A549 (cell line): ENCODE measurements around the gene AKAP9. TPM values are rescaled to one million over a fixed set of nuclear protein-coding genes. Genes with fewer than 3 reads are reported as not detected.

Source experiments
- ATAC-seq, 2 experiments: fragments of 200-7000 bp in 1 of 2; fragments of >200 bp in 1 of 2; cut with Nextera tagmentation in 1 of 2; cut with Tn5 transposase in 1 of 2; 3 replicates each; pipeline versions ENCODE4 v1.8.0 to v1.9.1; 2018 to 2020; ENCODE audit warnings: mild to moderate bottlenecking in 1 of 2, moderate library complexity in 1 of 2
- CTCF ChIA-PET: fragments of 300-600 bp; sonication (Branson Sonifier 250); formaldehyde crosslinking; extraction: SDS; loops from one replicate; lab custom pipeline; 2021; ENCODE audit warnings: antibody characterized with exemption, inconsistent platforms; lab: Yijun Ruan, JAX
- POLR2A ChIA-PET: fragments of 350-600 bp; formaldehyde crosslinking; extraction: SDS; loops from one replicate; lab custom pipeline; 2021; ENCODE audit warnings: antibody characterized with exemption, inconsistent platforms; lab: Yijun Ruan, JAX
- DNase-seq, 2 experiments: peaks; one replicate each; pipeline versions ENCODE4 v3.0.0 to v3.0.0-alpha.2; 2011 to 2016; ENCODE audit warnings: low read depth in 1 of 2, low spot score in 1 of 2
- FAIRE-seq: peaks from 2 replicates; lab custom pipeline; 2011; peaks lifted over from hg19 to GRCh38; lab: Jason Lieb, UNC
- H3K27ac ChIP-seq, 2 experiments: fragments of >200 bp; sonication (Bioruptor Twin); formaldehyde crosslinking; 3 replicates each; pipeline ENCODE4 v1.5.1; 2016 to 2017
- H3K4me1 ChIP-seq: fragments of >200 bp; sonication (Bioruptor Twin); formaldehyde crosslinking; 3 replicates; pipeline ENCODE4 v1.6.1; 2016
- H3K4me2 ChIP-seq: fragments of >200 bp; sonication (Bioruptor Twin); formaldehyde crosslinking; 3 replicates; pipeline ENCODE4 v1.6.1; 2016
- H3K4me3 ChIP-seq: fragments of >200 bp; sonication (Bioruptor Twin); formaldehyde crosslinking; 3 replicates; pipeline ENCODE4 v1.5.1; 2016
- H3K9me3 ChIP-seq: fragments of >200 bp; sonication (Bioruptor Twin); formaldehyde crosslinking; 3 replicates; pipeline ENCODE4 v1.6.1; 2016
- ATOH8 ChIP-seq: fragments of 250-450 bp; sonication (Bioruptor Pico); IDR thresholded peaks from 2 replicates; pipeline ENCODE4 v1.5.0; 2020; ENCODE audit warnings: low read depth, mild to moderate bottlenecking, moderate library complexity
- BHLHE40 ChIP-seq: IDR thresholded peaks from 2 replicates; pipeline ENCODE4 v1.6.1; 2012; ENCODE audit warnings: low read depth, low read length, inconsistent platforms
- CBX8 ChIP-seq: fragments of 200-600 bp; sonication (generic); IDR thresholded peaks from 2 replicates; pipeline ENCODE4 v1.6.1; 2016
- CEBPB ChIP-seq, 2 experiments: fragments of >200 bp in 1 of 2; sonication (Bioruptor Twin) in 1 of 2; formaldehyde crosslinking in 1 of 2; IDR thresholded peaks; 2 replicates each; pipeline ENCODE4 v1.6.1; 2012 to 2016
- CHD4 ChIP-seq: fragments of 200-600 bp; sonication (generic); IDR thresholded peaks from 2 replicates; pipeline ENCODE4 v1.6.1; 2016; ENCODE audit warnings: antibody characterized with exemption, mild to moderate bottlenecking, borderline replicate concordance
- CTCF ChIP-seq: fragments of >200 bp; sonication (Bioruptor Twin); formaldehyde crosslinking; IDR thresholded peaks from 3 replicates; pipeline ENCODE4 v1.5.1; 2016
- EHF ChIP-seq: fragments of 250-450 bp; sonication (Bioruptor Pico); IDR thresholded peaks from 2 replicates; pipeline ENCODE4 v1.5.0; 2020; ENCODE audit warnings: mild to moderate bottlenecking
- ELK1 ChIP-seq: fragments of 150-350 bp; IDR thresholded peaks from 2 replicates; pipeline ENCODE4 v1.6.1; 2014; ENCODE audit warnings: low read depth, mild to moderate bottlenecking, low read length
- ESRRA ChIP-seq: fragments of 150-350 bp; IDR thresholded peaks from 2 replicates; pipeline ENCODE4 v1.6.1; 2014; ENCODE audit warnings: mild to moderate bottlenecking, low read length, borderline replicate concordance
- FOSB ChIP-seq: fragments of 250-450 bp; sonication (Bioruptor Pico); IDR thresholded peaks from 2 replicates; pipeline ENCODE4 v1.5.0; 2020; ENCODE audit warnings: mild to moderate bottlenecking, moderate library complexity
- FOSL2 ChIP-seq, 2 experiments: fragments of 450-650 bp in 1 of 2; fragments of >200 bp in 1 of 2; sonication (Bioruptor Twin) in 1 of 2; formaldehyde crosslinking; IDR thresholded peaks; 2 replicates each; pipeline versions ENCODE4 v1.5.0 to v1.6.1; 2016 to 2020; ENCODE audit warnings: mild to moderate bottlenecking in 1 of 2, moderate library complexity in 1 of 2
- FOXS1 ChIP-seq: fragments of 250-450 bp; sonication (Bioruptor Pico); IDR thresholded peaks from 2 replicates; pipeline ENCODE4 v1.5.0; 2020; ENCODE audit warnings: mild to moderate bottlenecking, moderate library complexity
- GATA3 ChIP-seq: IDR thresholded peaks from 2 replicates; pipeline ENCODE4 v1.6.1; 2012; ENCODE audit warnings: borderline replicate concordance
- HEYL ChIP-seq: fragments of 250-450 bp; sonication (Bioruptor Pico); IDR thresholded peaks from 2 replicates; pipeline ENCODE4 v1.8.0; 2021; ENCODE audit warnings: mild to moderate bottlenecking, moderate library complexity
- HMGXB4 ChIP-seq: fragments of 250-450 bp; sonication (Bioruptor Pico); IDR thresholded peaks from 2 replicates; pipeline ENCODE4 v1.5.0; 2021; ENCODE audit warnings: mild to moderate bottlenecking, moderate library complexity, borderline replicate concordance
- HOXA7 ChIP-seq: fragments of 250-450 bp; sonication (Bioruptor Pico); IDR thresholded peaks from 2 replicates; pipeline ENCODE4 v1.5.0; 2020; ENCODE audit warnings: mild to moderate bottlenecking, moderate library complexity
- HOXB5 ChIP-seq: fragments of 250-450 bp; sonication (Bioruptor Pico); IDR thresholded peaks from 2 replicates; pipeline ENCODE4 v1.5.0; 2020; ENCODE audit warnings: mild to moderate bottlenecking, moderate library complexity
- JUN ChIP-seq, 2 experiments: fragments of >200 bp; sonication (Bioruptor Twin); formaldehyde crosslinking; IDR thresholded peaks; 2 replicates in 1 of 2; 3 replicates in 1 of 2; pipeline ENCODE4 v1.6.1; 2016 to 2017
- MAZ ChIP-seq: fragments of 150-350 bp; IDR thresholded peaks from 2 replicates; pipeline ENCODE4 v1.6.1; 2014; ENCODE audit warnings: antibody characterized with exemption, low read depth, low read length, borderline replicate concordance
- REST ChIP-seq: fragments of 200-600 bp; sonication (generic); IDR thresholded peaks from 2 replicates; pipeline ENCODE4 v1.6.1; 2016; ENCODE audit warnings: antibody characterized with exemption, mild to moderate bottlenecking, moderate library complexity
- RFX5 ChIP-seq: fragments of 450-650 bp; IDR thresholded peaks from 2 replicates; pipeline ENCODE4 v1.7.1; 2014; ENCODE audit warnings: antibody characterized with exemption, mild to moderate bottlenecking, moderate library complexity
- USF2 ChIP-seq: fragments of 450-650 bp; IDR thresholded peaks from 2 replicates; pipeline ENCODE4 v1.6.1; 2014; ENCODE audit warnings: antibody characterized with exemption
- ZC3H11A ChIP-seq: fragments of 450-650 bp; IDR thresholded peaks from 2 replicates; pipeline ENCODE4 v1.6.1; 2014; ENCODE audit warnings: antibody characterized with exemption, mild to moderate bottlenecking
- ZFP36 ChIP-seq: fragments of 450-650 bp; IDR thresholded peaks from 2 replicates; pipeline ENCODE4 v1.6.1; 2014; ENCODE audit warnings: borderline replicate concordance; ENCODE audit not compliant: partially characterized antibody
- WGBS: methylation state at CpG from one replicate; pipeline ENCODE4 v1.1.6; 2017; ENCODE audit errors: missing lambda C conversion rate; 5-methylcytosine and 5-hydroxymethylcytosine counted together
- polyA plus RNA-seq, 4 experiments: library from polyadenylated mRNA; depleted of rRNA in 3 of 4; stranded (reverse); fragments of >200 nt; fragmentation: RNase III in 1 of 4; extraction: RNeasy Plus Mini Kit Qiagen cat#74134 plus additional on column Dnase treatment in 1 of 4; gene quantifications; 2 replicates in 3 of 4; 3 replicates in 1 of 4; pipeline ENCODE4 v1.2.3, GENCODE V29; 2011 to 2017

The AKAP9 gene
- polyA plus RNA-seq, 2 of the 4 experiments (the other 2 are of a cell fraction) = 11.7 to 32.3 TPM

- ATAC-seq = peak; percentile 44 to 71
- Histone ChIP-seq H3K27ac (0 out of 6 replicates have a peak overlapping the region, but pooled peaks of 1 of the 2 experiments have one; percentile 13), H3K4me1 (peaks cover 28% of the 10 kb centered on the region), H3K4me3 (no peak overlapping the region), H3K9me3 (no peaks in the 10 kb centered on the region)
- WGBS = 41% methylated on average over 2 of the region's 2 CpGs
- POLR2A ChIA-PET = no interaction called here
- CTCF ChIA-PET = interaction anchor here (0.7 to 3.0 kb wide), 4 partner anchors 12 to 65 kb away, joined by 3 to 13 read pairs (median 4); partner anchors contain the start of gene MTERF1
- TF ChIP-seq RFX5 = no peak
- TF ChIP-seq FOSB (CRISPR knock-in tag) = no peak
- no peak for TF ChIP-seq HMGXB4
- TF ChIP-seq BHLHE40 = no peak
- no peak for TF ChIP-seq ELK1
- TF ChIP-seq ZFP36 = no peak
- TF ChIP-seq FOSL2 (IDR thresholded peaks at IDR 0.05) = no peak
- peak; percentile 41; the same call in 1 of the 2 replicates for TF ChIP-seq FOSL2 (CRISPR knock-in tag; IDR thresholded peaks at IDR 0.05)
- peak; percentile 53 to 83; a peak in 3 of 4 replicates for TF ChIP-seq CEBPB (IDR thresholded peaks at IDR 0.05)
- no peak for TF ChIP-seq CBX8
- no peak for TF ChIP-seq REST
- no peak for TF ChIP-seq ESRRA
- TF ChIP-seq FOXS1 (CRISPR knock-in tag) = no peak
- TF ChIP-seq JUN (IDR thresholded peaks at IDR 0.05) = no peak
- TF ChIP-seq MAZ = no peak
- TF ChIP-seq HOXA7 = no peak
- no peak for TF ChIP-seq GATA3
- TF ChIP-seq ZC3H11A = no peak
- TF ChIP-seq CTCF = 0 out of 3 replicates have a peak, but pooled peaks have one; percentile 10
- TF ChIP-seq USF2 = no peak
- no peak for TF ChIP-seq EHF (CRISPR knock-in tag)
- no peak for TF ChIP-seq HOXB5
- no peak for TF ChIP-seq HEYL (CRISPR knock-in tag)
- TF ChIP-seq ATOH8 (CRISPR knock-in tag) = no peak
- no peak for TF ChIP-seq CHD4
- TF ChIP-seq, all 56 proteins: peak for 3
- FAIRE-seq (no peak), DNase-seq (peak; percentile 33 to 74)
- H3K4me2 ChIP-seq = peak overlapping the region; percentile 50
Measured at GRCh38 chr7:91945476-91945875, 4.8 kb downstream of the AKAP9 start.
